A204.1 (cell line): ENCODE data around the gene WASHC3.
"Not testable (repeated sequence)": the region's sequence is repeated elsewhere in the genome, so short reads cannot be mapped to it uniquely, and the experiment has no call there.

Experiments used
- FAIRE-seq: peaks from 2 replicates; lab custom pipeline; 2012; peaks lifted over from hg19 to GRCh38; lab: Jason Lieb, UNC

WASHC3 gene, protein sequence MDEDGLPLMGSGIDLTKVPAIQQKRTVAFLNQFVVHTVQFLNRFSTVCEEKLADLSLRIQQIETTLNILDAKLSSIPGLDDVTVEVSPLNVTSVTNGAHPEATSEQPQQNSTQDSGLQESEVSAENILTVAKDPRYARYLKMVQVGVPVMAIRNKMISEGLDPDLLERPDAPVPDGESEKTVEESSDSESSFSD

GRCh38 chr12:102061560-102062418, at the start of gene WASHC3:
Gene WASHC3, minus strand, starts transcription at chr12:102061991. Its CDS starts 29 bp downstream, at chr12:102061962.
- FAIRE-seq = peak; percentile 96

- no peak for FAIRE-seq
Observed at GRCh38 chr12:102110782-102111181, 49.0 kb upstream of the WASHC3 start.

- FAIRE-seq = no peak
Observed at GRCh38 chr12:102107970-102108369, 46.2 kb upstream of the WASHC3 start.

GRCh38 chr12:102106905-102107304, 45.1 kb upstream of the WASHC3 start:
- no peak for FAIRE-seq

DNA sequence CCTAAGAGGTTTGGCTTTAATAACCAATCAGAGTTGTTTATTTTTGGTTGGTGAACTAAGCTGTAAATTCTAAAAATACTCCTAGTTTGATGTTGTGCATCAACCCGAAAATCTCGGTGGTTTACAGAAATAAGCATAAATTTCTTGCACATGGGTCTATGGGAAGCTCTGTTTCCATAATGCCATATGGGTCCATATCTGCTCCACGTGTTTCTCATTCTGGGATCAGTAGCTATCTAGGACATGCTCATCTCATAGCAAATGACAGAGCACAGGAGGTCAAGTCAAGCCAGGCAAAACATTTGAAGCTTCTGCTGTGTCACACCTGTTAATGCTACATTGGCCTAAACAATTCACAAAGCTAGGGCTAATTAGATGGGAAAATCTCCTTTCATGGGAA, 35.1 kb upstream of the WASHC3 start:
- FAIRE-seq = no peak

- FAIRE-seq = peak; percentile 92
Observed at GRCh38 chr12:102095677-102096263, 34.0 kb upstream of the WASHC3 start.

GRCh38 chr12:102093319-102093718, 31.5 kb upstream of the WASHC3 start:
- FAIRE-seq = no peak

- FAIRE-seq = not testable (repeated sequence)
Observed at GRCh38 chr12:102089228-102089835, 27.5 kb upstream of the WASHC3 start.

DNA sequence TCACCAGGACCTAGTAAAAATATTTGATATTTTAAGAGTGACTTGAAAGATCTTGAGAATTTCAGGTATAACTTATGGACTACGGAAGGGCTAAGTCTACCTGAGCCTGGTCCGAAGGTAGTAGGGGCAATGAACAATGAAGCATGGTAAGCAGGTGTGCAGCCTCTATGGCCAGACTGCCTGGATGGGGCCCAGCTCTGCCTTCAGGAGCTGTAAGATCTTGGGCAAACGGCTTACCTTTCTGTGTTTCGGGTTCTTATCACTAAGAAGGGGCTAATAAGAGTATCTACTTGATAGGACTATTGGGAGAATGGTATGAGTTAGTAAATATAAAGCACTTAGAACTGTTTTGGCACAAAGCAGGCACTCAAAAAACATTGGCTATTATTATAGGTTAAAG, 19.1 kb upstream of the WASHC3 start:
- no peak for FAIRE-seq

GRCh38 chr12:102072092-102072491, 10.3 kb upstream of the WASHC3 start:
- FAIRE-seq = not testable (repeated sequence)

DNA sequence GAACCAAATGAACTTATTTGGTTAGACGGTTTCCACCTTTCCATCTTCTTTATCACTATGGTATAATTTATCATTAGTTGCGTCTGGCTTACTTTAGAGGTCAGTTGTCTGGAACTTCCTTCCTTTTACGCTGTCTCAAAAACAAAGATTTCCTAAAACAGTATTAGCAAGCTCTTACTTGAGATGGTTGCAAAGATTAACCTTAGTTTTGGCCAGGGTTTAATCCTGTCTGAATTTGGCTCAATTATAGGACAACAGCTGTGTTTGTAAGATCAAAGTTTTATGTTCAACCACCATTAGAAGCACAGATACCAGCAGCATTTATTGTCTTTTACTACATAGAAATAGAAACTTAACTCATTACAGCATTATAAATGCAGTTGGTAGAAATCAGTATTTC, 7.9 kb upstream of the WASHC3 start:
- no peak for FAIRE-seq

DNA sequence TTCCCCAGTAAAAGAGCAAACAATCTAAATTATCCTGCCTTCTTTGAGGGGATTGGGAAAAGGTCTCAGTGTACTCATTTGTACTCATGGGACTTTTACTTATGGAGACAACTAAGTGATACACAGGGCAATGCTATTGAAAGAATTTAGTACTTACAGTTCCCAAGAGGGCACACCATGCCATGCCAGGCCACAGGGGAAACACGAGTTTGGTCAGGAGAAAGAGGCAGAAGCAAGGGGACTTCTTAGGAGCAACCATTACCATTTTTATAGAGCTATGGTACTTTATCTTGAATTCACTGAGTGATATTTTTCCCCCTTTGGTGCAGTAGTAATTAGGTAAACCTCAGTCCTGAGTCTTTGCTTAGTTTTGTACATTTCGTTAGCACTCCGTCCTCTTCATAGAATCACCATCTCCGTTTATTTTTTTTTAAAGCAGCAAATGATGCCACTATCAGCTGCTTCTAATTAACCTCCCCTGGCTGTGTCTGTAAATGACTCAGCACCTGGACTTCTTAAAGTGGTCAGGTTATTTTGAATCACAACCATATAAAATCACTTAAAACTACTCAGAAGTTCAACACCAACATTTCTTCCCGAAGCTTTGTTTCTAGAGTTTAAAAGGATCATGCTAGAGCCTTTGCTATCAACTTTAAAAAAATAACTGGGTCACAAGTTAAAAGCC, 5.9 kb upstream of the WASHC3 start:
- FAIRE-seq = no peak

- FAIRE-seq = no peak
Observed at GRCh38 chr12:102064476-102064875, 2.7 kb upstream of the WASHC3 start.

DNA sequence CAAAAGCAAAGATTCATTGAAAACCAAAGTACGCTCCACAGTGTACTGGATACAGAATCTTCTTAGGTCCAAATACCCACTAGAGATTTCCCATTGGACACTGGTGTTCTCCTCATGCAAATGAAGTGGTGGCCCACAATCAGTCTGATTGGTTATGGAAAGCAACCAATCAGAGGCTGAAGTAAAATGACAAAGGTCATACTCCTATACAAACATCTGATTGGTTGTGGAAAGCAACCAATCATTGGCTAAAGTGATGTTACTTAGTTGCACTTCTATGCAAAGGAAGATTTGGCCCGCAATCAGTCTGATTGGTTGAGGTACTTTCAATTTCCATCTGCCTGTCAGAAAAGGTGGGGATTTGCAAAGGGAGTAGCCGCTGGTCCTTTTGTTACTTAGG, 1.3 kb upstream of the WASHC3 start:
- FAIRE-seq = no peak

- no peak for FAIRE-seq
Observed at GRCh38 chr12:102062419-102062806, 622 bp upstream of the WASHC3 start.

DNA sequence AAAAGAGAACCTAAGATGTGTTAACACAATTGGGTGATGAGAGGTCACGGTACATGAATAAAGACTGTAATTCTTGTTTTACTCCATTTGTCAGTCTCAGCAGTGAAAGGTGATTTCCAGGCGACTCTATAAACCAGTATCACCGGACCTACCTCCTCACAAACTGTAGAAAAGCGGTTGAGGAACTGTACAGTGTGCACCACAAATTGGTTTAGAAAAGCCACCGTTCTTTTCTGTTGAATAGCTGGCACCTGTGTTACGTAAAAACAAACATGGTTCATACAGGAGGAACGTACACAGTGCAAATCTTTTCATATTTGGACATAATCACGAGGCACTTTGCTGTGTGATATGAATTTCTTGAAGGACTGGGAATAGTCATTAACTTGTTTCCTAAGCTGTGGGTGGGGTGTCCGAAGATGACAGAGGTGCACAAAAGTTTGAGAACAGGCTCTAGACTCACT, 663 bp downstream of the WASHC3 start:
- FAIRE-seq = no peak

DNA sequence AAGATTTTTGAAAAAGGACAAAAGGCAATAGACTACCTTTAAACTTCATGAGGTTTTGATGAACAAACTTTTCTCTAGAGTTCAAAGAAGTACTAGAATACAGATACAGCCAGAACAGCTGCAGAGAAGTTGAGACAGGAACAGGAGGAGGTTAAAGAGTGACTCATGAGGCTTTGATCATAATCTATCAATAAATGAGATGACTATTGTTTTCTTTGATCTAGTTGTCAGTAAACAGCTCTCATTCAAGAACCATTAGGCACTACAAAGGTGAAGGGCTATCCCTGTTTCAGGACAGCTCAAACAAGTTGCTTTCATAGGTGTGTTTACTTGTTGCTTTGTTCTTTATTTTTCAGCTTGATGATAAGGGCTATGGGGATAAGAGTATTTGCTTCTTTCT, 2.4 kb downstream of the WASHC3 start:
- FAIRE-seq = no peak

DNA sequence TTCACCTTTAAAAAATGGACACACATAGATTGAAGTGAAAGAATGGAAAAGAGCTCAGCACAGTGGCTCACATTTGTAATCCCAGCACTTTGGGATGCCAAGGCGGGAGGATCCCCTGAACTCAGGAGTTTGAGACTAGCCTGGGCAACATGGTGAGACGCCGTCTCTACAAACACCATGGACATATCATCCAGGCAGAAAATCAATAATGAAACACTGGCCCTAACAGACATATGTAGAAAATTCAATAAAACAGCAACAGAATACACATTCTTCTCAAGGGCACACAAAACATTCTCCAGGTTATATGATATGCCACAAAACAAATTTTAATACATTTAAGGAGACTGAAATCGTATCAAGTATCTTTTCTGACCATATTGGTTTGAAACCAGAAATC, 7.4 kb downstream of the WASHC3 start:
- FAIRE-seq = no peak

GRCh38 chr12:102053062-102053349, 8.8 kb downstream of the WASHC3 start:
- FAIRE-seq = no peak

- FAIRE-seq = no peak
Observed at GRCh38 chr12:102052192-102053061, 9.4 kb downstream of the WASHC3 start.

- no peak for FAIRE-seq
Observed at GRCh38 chr12:102051431-102051965, 10.3 kb downstream of the WASHC3 start.
